Measurements from ENCODE around the gene CHRNB1. TPM values are rescaled to one million over a fixed set of nuclear protein-coding genes. Genes with fewer than 3 reads are reported as not detected.

The CHRNB1 gene
- total and polyA plus RNA-seq, 10 donors, result 7.3 to 12.9 (median 11.3) TPM

DNA sequence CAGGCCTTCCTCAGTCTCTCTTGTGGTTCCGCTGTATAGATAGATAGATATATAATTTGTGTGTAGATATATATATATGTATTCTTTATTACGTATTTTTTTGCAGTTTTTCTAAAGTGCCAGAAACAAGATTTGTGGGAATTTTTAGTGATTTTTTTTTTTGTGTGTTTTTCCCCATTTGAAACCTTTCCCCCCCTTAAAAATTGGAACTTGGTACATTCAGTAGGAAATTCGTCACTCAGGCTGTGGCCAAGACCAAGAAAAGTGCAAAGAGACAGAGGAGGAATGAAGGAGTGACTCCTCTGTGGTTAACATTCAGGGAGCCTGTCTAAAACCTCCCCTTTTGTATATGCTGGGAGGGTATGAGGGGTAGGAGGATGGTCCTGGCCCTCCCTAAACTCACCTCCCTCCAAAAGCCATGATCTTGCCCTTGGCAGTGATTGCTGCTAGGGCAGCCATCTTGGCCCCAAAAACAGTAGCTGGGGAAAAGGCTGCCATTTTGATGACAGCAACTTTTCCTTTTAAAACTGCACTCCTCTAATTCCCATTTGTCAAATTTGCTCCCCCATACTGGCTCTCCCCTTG is 15.2 kb downstream of the CHRNB1 start:
- DNase-seq, result no peak
- intact Hi-C loops (cut with DNase I; ENCODE audit: low total_unique reads), result no loop called here
- Histone ChIP-seq H3K36me3 (peaks cover 0 to 48% (median 27%) of the 10 kb centered on the region in 6 donors), H3K27ac (no peak overlapping the region), H3K27me3 (replicated peaks in 1 of 7) (no peaks in the 10 kb centered on the region), H3K4me3 (no peak overlapping the region), H3K4me1 (peaks cover 0 to 17% (median 13%) of the 10 kb centered on the region in 6 donors), H3K9me3 (no peaks in the 10 kb centered on the region)
- no peak for TF ChIP-seq POLR2A (IDR thresholded peaks at IDR 0.05)
- TF ChIP-seq, protein P1, sequence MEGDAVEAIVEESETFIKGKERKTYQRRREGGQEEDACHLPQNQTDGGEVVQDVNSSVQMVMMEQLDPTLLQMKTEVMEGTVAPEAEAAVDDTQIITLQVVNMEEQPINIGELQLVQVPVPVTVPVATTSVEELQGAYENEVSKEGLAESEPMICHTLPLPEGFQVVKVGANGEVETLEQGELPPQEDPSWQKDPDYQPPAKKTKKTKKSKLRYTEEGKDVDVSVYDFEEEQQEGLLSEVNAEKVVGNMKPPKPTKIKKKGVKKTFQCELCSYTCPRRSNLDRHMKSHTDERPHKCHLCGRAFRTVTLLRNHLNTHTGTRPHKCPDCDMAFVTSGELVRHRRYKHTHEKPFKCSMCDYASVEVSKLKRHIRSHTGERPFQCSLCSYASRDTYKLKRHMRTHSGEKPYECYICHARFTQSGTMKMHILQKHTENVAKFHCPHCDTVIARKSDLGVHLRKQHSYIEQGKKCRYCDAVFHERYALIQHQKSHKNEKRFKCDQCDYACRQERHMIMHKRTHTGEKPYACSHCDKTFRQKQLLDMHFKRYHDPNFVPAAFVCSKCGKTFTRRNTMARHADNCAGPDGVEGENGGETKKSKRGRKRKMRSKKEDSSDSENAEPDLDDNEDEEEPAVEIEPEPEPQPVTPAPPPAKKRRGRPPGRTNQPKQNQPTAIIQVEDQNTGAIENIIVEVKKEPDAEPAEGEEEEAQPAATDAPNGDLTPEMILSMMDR (IDR thresholded peaks at IDR 0.05 in 8 of 11, conservative IDR thresholded peaks at IDR 0.05 in 3 of 11), result no peak
- TF ChIP-seq POLR2AphosphoS5 (IDR thresholded peaks at IDR 0.05), result no peak
- WGBS, 5 donors, result 73 to 83% (median 77%) methylated on average over 3 of the region's 3 CpGs

DNA sequence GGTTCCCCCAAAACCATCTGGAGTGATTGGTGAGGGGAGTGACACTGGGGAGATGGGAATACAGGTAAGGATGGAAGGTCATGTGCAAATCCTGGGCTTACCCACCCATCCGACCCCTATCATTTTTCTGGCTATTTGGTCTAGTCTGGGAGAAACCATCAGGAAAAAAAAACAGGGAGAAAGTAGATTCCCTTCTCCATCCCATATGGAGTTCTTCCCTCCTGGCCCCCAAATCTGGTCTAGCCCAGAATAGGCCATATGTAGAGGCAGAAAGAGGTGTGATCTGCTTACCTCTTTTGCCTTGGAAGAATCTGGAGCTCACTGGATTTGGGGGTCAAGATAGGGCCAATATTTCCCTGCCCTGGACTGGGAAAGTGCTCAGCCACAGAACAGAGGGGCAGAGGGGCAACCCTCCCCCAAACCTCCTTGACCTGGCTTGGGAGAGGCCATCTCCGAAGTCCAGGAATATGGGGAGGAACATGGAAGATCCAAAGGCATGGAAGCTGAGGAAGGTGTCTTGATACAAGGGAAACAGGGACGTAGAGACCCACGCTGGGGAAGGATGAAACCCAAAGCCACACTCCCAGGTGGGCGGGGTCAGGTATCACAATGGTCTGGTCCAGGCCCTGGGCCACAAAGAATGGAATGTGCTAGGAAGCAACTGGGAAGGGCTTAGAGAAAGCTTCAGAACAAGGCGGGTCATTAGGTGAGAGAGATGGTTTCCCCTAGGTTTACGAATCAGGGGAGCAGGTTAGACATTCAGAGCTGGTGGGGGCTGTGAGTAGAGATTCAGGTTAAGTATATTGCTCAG is 16.2 kb downstream of the CHRNB1 start:
- H3K4me1 ChIP-seq, result peaks cover 0 to 21% (median 14%) of the 10 kb centered on the region in 6 donors
- DNase-seq, result no peak
- no peak overlapping the region for H3K4me3 ChIP-seq
- no peak overlapping the region for H3K27ac ChIP-seq
- peaks cover 0 to 58% (median 37%) of the 10 kb centered on the region in 6 donors for H3K36me3 ChIP-seq
- intact Hi-C loops (cut with DNase I; ENCODE audit: low total_unique reads), result no loop called here
- no peaks in the 10 kb centered on the region for H3K27me3 ChIP-seq (replicated peaks in 1 of 7)
- WGBS, 5 donors, result 92 to 100% (median 95%) methylated on average over 7 of the region's 7 CpGs
- H3K9me3 ChIP-seq, result no peaks in the 10 kb centered on the region
- TF ChIP-seq POLR2AphosphoS5 (IDR thresholded peaks at IDR 0.05) (peak in 1 of 3 donors; percentile 11), POLR2A (IDR thresholded peaks at IDR 0.05) (no peak)
- TF ChIP-seq, protein P1 (IDR thresholded peaks at IDR 0.05 in 8 of 11, conservative IDR thresholded peaks at IDR 0.05 in 3 of 11), result no peak

DNA sequence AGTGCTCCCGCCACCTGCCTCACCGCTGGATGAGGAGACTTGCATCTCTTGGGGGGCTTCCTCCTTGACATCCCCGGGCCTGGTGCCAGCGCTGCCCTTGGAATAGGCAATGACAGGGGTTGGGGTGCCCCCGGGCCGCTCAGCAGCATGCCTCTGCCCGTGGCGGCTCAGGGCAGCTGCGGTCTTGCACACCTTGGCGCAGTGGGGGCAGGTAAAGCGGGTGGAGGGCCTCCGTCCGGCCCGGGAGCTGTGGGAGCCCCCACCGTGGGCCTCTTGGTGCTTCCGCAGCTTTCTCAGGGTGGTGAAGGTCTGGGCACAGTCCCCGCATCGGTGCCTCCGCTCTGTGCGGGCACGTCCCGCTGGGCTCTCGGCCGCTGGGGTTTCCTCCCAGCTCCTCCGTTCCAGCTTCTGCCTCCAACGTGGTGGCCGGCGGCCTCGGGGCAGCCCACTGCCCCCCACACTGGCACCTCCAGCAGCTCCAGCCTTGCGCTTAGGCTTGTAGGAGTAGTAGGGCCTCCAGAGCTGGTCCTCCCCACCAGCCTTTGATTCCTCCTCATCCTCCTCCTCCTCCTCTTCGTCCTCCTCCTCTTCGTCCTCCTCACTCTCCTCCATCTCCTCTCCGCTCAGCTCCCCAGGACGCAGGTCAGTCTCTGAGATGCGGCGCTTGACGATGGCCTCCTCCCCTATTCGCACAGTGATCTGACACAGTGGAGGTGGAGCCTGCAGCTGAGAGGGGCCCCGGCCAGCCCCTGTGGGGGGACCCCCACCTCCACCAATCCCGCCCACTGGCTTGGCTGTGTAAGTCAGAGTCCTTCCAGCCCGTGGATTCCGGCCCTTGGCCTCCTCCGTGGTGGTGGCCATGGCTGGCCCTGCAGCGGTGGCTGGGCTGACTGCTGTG is 17.9 kb downstream of the CHRNB1 start:
- DNase-seq, result no peak
- H3K9me3 ChIP-seq, result no peaks in the 10 kb centered on the region
- H3K27ac ChIP-seq, result no peak overlapping the region
- peaks cover 3 to 25% (median 20%) of the 10 kb centered on the region in 6 donors for H3K4me1 ChIP-seq
- no peak overlapping the region for H3K4me3 ChIP-seq
- WGBS, 5 donors, result 91 to 95% (median 93%) methylated on average over 30 to 44 of the region's 44 CpGs
- TF ChIP-seq POLR2A (IDR thresholded peaks at IDR 0.05), result no peak
- peak; percentile 17 to 60 (median 50) for TF ChIP-seq POLR2AphosphoS5 (IDR thresholded peaks at IDR 0.05)
- no peaks in the 10 kb centered on the region for H3K27me3 ChIP-seq (replicated peaks in 1 of 7)
- peaks cover 0 to 72% (median 38%) of the 10 kb centered on the region in 6 donors for H3K36me3 ChIP-seq
- intact Hi-C loops (cut with DNase I; ENCODE audit: low total_unique reads), result no loop called here

DNA sequence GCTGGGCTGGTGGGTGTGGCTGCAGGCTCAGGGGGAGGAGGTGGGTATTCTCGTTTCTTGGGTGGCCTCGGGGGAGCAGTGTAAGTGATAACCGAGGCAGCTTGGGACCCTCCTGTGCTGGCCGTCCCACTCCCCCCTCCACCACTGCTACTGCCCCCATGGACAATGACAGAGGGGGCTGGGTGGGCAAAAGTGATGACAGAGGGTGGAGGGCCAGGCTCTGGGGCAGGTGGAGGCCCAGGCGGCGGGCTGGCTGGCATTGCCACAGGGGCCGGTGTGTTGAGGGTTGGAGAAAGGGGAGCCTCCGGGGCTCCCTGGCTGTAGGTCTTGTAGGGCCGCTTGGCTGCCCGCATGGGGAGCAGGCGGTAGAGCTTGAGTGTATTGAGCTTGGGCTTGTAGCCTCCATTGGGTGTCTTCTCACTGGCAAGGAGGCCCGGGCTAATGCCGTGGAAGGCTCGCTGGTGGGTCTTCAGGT is 18.5 kb downstream of the CHRNB1 start:
- H3K36me3 ChIP-seq, result peaks cover 0 to 73% (median 38%) of the 10 kb centered on the region in 6 donors
- no peak overlapping the region for H3K4me3 ChIP-seq
- peaks cover 6 to 32% (median 27%) of the 10 kb centered on the region in 6 donors for H3K4me1 ChIP-seq
- H3K27ac ChIP-seq, result no peak overlapping the region
- no peak for DNase-seq
- no peaks in the 10 kb centered on the region for H3K9me3 ChIP-seq
- WGBS, 5 donors, result 91 to 95% (median 93%) methylated on average over 12 to 14 of the region's 14 CpGs
- intact Hi-C loops (cut with DNase I; ENCODE audit: low total_unique reads), result no loop called here
- H3K27me3 ChIP-seq (replicated peaks in 1 of 7), result no peaks in the 10 kb centered on the region
- TF ChIP-seq POLR2A (IDR thresholded peaks at IDR 0.05) (no peak), POLR2AphosphoS5 (IDR thresholded peaks at IDR 0.05) (no peak)
- TF ChIP-seq, protein P1 (IDR thresholded peaks at IDR 0.05 in 8 of 11, conservative IDR thresholded peaks at IDR 0.05 in 3 of 11), result no peak

All from spleen (tissue), 11 donors.